ENCODE results near the gene WFS1. TPM values are rescaled to one million over a fixed set of nuclear protein-coding genes. Genes with fewer than 3 reads are reported as not detected.

Gene WFS1
- total RNA-seq, 4 donors from 2014 or later, result 62.3 to 159 (median 104) TPM

DNA sequence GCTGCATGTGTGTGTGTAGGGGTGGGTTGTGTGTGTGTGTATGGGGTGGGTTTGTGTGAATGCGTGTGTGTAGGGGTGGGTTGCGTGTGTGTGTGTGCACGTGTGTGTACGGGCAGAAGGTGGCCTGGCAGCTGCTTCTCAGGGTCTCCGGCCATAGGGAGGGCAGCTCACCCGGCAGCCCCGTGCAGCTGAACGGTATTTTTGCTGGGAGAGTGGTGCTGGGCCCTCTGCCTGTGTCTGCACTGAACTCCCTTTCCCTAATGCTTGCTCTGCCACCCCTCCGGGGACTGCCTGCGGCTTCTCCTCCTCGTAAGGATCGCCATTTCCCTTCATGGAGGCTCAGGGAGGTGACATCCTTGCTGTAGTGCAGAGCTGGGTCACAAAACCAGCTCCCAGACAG is 30.2 kb downstream of the WFS1 start:
- H3K4me3 ChIP-seq, result no peak overlapping the region
- H3K27ac ChIP-seq (replicated peaks in 1 of 4), result no peak overlapping the region
- H3K27me3 ChIP-seq, result no peaks in the 10 kb centered on the region
- 91% methylated on average over 12 of the region's 12 CpGs for WGBS
- H3K4me1 ChIP-seq, result peaks cover 0 to 8% (median 0%) of the 10 kb centered on the region in 4 donors
- peaks cover 47 to 94% (median 93%) of the 10 kb centered on the region in 4 donors for H3K36me3 ChIP-seq
- TF ChIP-seq POLR2AphosphoS5 (IDR thresholded peaks at IDR 0.05) (no peak), EP300 (IDR thresholded peaks at IDR 0.05) (no peak), POLR2A (IDR thresholded peaks at IDR 0.05; ENCODE audit: low read depth) (no peak)
- TF ChIP-seq, protein P1, sequence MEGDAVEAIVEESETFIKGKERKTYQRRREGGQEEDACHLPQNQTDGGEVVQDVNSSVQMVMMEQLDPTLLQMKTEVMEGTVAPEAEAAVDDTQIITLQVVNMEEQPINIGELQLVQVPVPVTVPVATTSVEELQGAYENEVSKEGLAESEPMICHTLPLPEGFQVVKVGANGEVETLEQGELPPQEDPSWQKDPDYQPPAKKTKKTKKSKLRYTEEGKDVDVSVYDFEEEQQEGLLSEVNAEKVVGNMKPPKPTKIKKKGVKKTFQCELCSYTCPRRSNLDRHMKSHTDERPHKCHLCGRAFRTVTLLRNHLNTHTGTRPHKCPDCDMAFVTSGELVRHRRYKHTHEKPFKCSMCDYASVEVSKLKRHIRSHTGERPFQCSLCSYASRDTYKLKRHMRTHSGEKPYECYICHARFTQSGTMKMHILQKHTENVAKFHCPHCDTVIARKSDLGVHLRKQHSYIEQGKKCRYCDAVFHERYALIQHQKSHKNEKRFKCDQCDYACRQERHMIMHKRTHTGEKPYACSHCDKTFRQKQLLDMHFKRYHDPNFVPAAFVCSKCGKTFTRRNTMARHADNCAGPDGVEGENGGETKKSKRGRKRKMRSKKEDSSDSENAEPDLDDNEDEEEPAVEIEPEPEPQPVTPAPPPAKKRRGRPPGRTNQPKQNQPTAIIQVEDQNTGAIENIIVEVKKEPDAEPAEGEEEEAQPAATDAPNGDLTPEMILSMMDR (IDR thresholded peaks at IDR 0.05), result no peak
- H3K9me3 ChIP-seq, result no peaks in the 10 kb centered on the region
- intact Hi-C loops (cut with DNase I), result no loop called here
- DNase-seq (ENCODE audit: extremely low spot score), result no peak

DNA sequence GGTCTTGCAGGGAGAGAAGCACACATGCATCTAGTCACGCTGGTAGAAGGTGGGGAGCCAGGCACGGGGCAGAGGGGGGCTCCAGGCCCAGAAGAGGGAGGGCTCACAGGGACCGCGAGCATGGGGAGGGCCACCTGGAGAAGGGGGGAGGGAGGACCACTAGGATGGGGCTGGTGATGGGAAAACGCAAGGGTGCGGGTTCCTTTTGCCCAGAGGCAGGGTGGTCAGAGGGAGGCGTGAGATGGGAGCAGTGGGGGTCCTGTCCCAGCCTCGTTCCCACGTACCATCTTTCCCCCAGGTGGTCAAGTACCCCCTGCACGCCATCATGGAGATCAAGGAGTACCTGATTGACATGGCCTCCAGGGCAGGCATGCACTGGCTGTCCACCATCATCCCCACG is 30.7 kb downstream of the WFS1 start:
- TF ChIP-seq POLR2AphosphoS5 (IDR thresholded peaks at IDR 0.05) (no peak), POLR2A (IDR thresholded peaks at IDR 0.05; ENCODE audit: low read depth) (no peak), EP300 (IDR thresholded peaks at IDR 0.05) (no peak)
- TF ChIP-seq, protein P1 (IDR thresholded peaks at IDR 0.05), result no peak
- intact Hi-C loops (cut with DNase I), result no loop called here
- peaks cover 0 to 8% (median 0%) of the 10 kb centered on the region in 4 donors for H3K4me1 ChIP-seq
- peaks cover 42 to 94% (median 91%) of the 10 kb centered on the region in 4 donors for H3K36me3 ChIP-seq
- no peaks in the 10 kb centered on the region for H3K27me3 ChIP-seq
- DNase-seq (ENCODE audit: extremely low spot score), result no peak
- H3K4me3 ChIP-seq, result no peak overlapping the region
- H3K27ac ChIP-seq (replicated peaks in 1 of 4), result no peak overlapping the region
- no peaks in the 10 kb centered on the region for H3K9me3 ChIP-seq
- WGBS, result 83% methylated on average over 10 of the region's 11 CpGs

GRCh38 chr4:6301051-6301731 is 31.5 kb downstream of the WFS1 start:
- intact Hi-C loops (cut with DNase I), result no loop called here
- no peak overlapping the region for H3K27ac ChIP-seq (replicated peaks in 1 of 4)
- no peaks in the 10 kb centered on the region for H3K9me3 ChIP-seq
- peaks cover 34 to 86% (median 83%) of the 10 kb centered on the region in 4 donors for H3K36me3 ChIP-seq
- no peak for TF ChIP-seq EP300 (IDR thresholded peaks at IDR 0.05)
- TF ChIP-seq POLR2A (IDR thresholded peaks at IDR 0.05; ENCODE audit: low read depth), result no peak
- TF ChIP-seq, protein P1 (IDR thresholded peaks at IDR 0.05), result no peak
- TF ChIP-seq POLR2AphosphoS5 (IDR thresholded peaks at IDR 0.05), result no peak
- H3K4me1 ChIP-seq, result peaks cover 0 to 8% (median 0%) of the 10 kb centered on the region in 4 donors
- no peak for DNase-seq (ENCODE audit: extremely low spot score)
- no peaks in the 10 kb centered on the region for H3K27me3 ChIP-seq
- no peak overlapping the region for H3K4me3 ChIP-seq
- 90% methylated on average over 25 of the region's 35 CpGs for WGBS

GRCh38 chr4:6301732-6302442 is 32.2 kb downstream of the WFS1 start:
- DNase-seq (ENCODE audit: extremely low spot score), result no peak
- Histone ChIP-seq H3K9me3 (no peaks in the 10 kb centered on the region), H3K27ac (replicated peaks in 1 of 4) (no peak overlapping the region), H3K27me3 (no peaks in the 10 kb centered on the region), H3K4me3 (no peak overlapping the region), H3K36me3 (peaks cover 34 to 79% (median 76%) of the 10 kb centered on the region in 4 donors), H3K4me1 (peaks cover 0 to 8% (median 0%) of the 10 kb centered on the region in 4 donors)
- intact Hi-C loops (cut with DNase I), result no loop called here
- TF ChIP-seq POLR2A (IDR thresholded peaks at IDR 0.05; ENCODE audit: low read depth), result no peak
- TF ChIP-seq, protein P1 (IDR thresholded peaks at IDR 0.05), result no peak
- no peak for TF ChIP-seq POLR2AphosphoS5 (IDR thresholded peaks at IDR 0.05)
- TF ChIP-seq EP300 (IDR thresholded peaks at IDR 0.05), result no peak
- 96% methylated on average over 42 of the region's 55 CpGs for WGBS

All from esophagus muscularis mucosa (tissue), 4 donors.